HEK293 (cell line): ENCODE results near the gene SLC26A6.

Experiments used
- BCL11A ChIP-seq: fragments of 450-650 bp; formaldehyde crosslinking; IDR thresholded peaks from 2 replicates; pipeline ENCODE4 v1.5.1; 2016; ENCODE audit warnings: low read depth, missing biosample characterization, missing genetic modification characterization
- BCL6B ChIP-seq: fragments of 450-650 bp; formaldehyde crosslinking; IDR thresholded peaks from 2 replicates; pipeline ENCODE4 v1.5.1; 2017; ENCODE audit warnings: missing biosample characterization, missing genetic modification characterization
- GLI4 ChIP-seq: fragments of 450-650 bp; formaldehyde crosslinking; IDR thresholded peaks from 2 replicates; pipeline ENCODE4 v1.5.1; 2016; ENCODE audit warnings: missing biosample characterization, missing genetic modification characterization
- HIC1 ChIP-seq: fragments of 450-650 bp; formaldehyde crosslinking; IDR thresholded peaks from 2 replicates; pipeline ENCODE4 v1.5.1; 2016; ENCODE audit warnings: missing biosample characterization, missing genetic modification characterization
- KLF16 ChIP-seq: fragments of 450-650 bp; formaldehyde crosslinking; IDR thresholded peaks from 2 replicates; pipeline ENCODE4 v1.5.1; 2017; ENCODE audit warnings: missing biosample characterization, missing genetic modification characterization
- RBAK ChIP-seq: fragments of 450-650 bp; formaldehyde crosslinking; IDR thresholded peaks from 2 replicates; pipeline ENCODE4 v1.5.1; 2016; ENCODE audit warnings: missing biosample characterization, missing genetic modification characterization
- REPIN1 ChIP-seq: fragments of 450-650 bp; formaldehyde crosslinking; IDR thresholded peaks from 2 replicates; pipeline ENCODE4 v1.5.1; 2017; ENCODE audit warnings: missing biosample characterization, missing genetic modification characterization, low read depth
- SP3 ChIP-seq: fragments of 450-650 bp; formaldehyde crosslinking; IDR thresholded peaks from 2 replicates; pipeline ENCODE4 v1.5.1; 2016; ENCODE audit warnings: missing biosample characterization, missing genetic modification characterization
- WT1 ChIP-seq: fragments of 450-650 bp; formaldehyde crosslinking; IDR thresholded peaks from 2 replicates; pipeline ENCODE4 v1.5.1; 2016; ENCODE audit warnings: missing biosample characterization, missing genetic modification characterization
- YY2 ChIP-seq: fragments of 450-650 bp; formaldehyde crosslinking; IDR thresholded peaks from 2 replicates; pipeline ENCODE4 v1.5.1; 2016; ENCODE audit warnings: missing biosample characterization, missing genetic modification characterization
- ZBTB48 ChIP-seq: fragments of 450-650 bp; formaldehyde crosslinking; IDR thresholded peaks from 2 replicates; pipeline ENCODE4 v1.5.1; 2016; ENCODE audit warnings: missing biosample characterization, missing genetic modification characterization
- ZIC2 ChIP-seq: fragments of 450-650 bp; formaldehyde crosslinking; IDR thresholded peaks from 2 replicates; pipeline ENCODE4 v1.5.1; 2016; ENCODE audit warnings: missing biosample characterization, missing genetic modification characterization
- ZNF121 ChIP-seq: fragments of 450-650 bp; formaldehyde crosslinking; IDR thresholded peaks from 2 replicates; pipeline ENCODE4 v1.5.1; 2016; ENCODE audit warnings: missing biosample characterization, missing genetic modification characterization
- ZNF146 ChIP-seq: fragments of 450-650 bp; formaldehyde crosslinking; IDR thresholded peaks from 2 replicates; pipeline ENCODE4 v1.5.1; 2016; ENCODE audit warnings: missing biosample characterization, missing genetic modification characterization
- ZNF2 ChIP-seq: fragments of 450-650 bp; formaldehyde crosslinking; IDR thresholded peaks from 2 replicates; pipeline ENCODE4 v1.5.1; 2016; ENCODE audit warnings: missing biosample characterization, missing genetic modification characterization
- ZNF221 ChIP-seq: fragments of 450-650 bp; formaldehyde crosslinking; IDR thresholded peaks from 2 replicates; pipeline ENCODE4 v1.5.1; 2017; ENCODE audit warnings: missing biosample characterization, missing genetic modification characterization, borderline replicate concordance
- ZNF23 ChIP-seq: fragments of 450-650 bp; formaldehyde crosslinking; IDR thresholded peaks from 2 replicates; pipeline ENCODE4 v1.5.1; 2016; ENCODE audit warnings: missing biosample characterization, missing genetic modification characterization, borderline replicate concordance
- ZNF280D ChIP-seq: fragments of 450-650 bp; formaldehyde crosslinking; IDR thresholded peaks from 2 replicates; pipeline ENCODE4 v1.5.1; 2016; ENCODE audit warnings: missing biosample characterization, missing genetic modification characterization
- ZNF350 ChIP-seq: fragments of 450-650 bp; formaldehyde crosslinking; IDR thresholded peaks from 2 replicates; pipeline ENCODE4 v1.5.0; 2017; ENCODE audit warnings: missing biosample characterization, mild to moderate bottlenecking, missing genetic modification characterization
- ZNF354C ChIP-seq: fragments of 450-650 bp; formaldehyde crosslinking; IDR thresholded peaks from 2 replicates; pipeline ENCODE4 v1.5.1; 2016; ENCODE audit warnings: missing biosample characterization, missing genetic modification characterization, low read depth, borderline replicate concordance
- ZNF416 ChIP-seq: fragments of 450-650 bp; formaldehyde crosslinking; IDR thresholded peaks from 2 replicates; pipeline ENCODE4 v1.5.1; 2016; ENCODE audit warnings: missing biosample characterization, missing genetic modification characterization
- ZNF426 ChIP-seq: fragments of 450-650 bp; formaldehyde crosslinking; IDR thresholded peaks from 2 replicates; pipeline ENCODE4 v1.5.1; 2017; ENCODE audit warnings: missing biosample characterization, missing genetic modification characterization, mild to moderate bottlenecking, inconsistent platforms, moderate library complexity
- ZNF555 ChIP-seq: fragments of 450-650 bp; formaldehyde crosslinking; conservative IDR thresholded peaks from 2 replicates; pipeline ENCODE4 v1.5.1; 2017; ENCODE audit warnings: missing biosample characterization, mild to moderate bottlenecking, missing genetic modification characterization, inconsistent platforms
- ZNF610 ChIP-seq: fragments of 450-650 bp; formaldehyde crosslinking; IDR thresholded peaks from 2 replicates; pipeline ENCODE4 v1.5.1; 2016; ENCODE audit warnings: missing biosample characterization, missing genetic modification characterization, borderline replicate concordance
- ZNF629 ChIP-seq: fragments of 450-650 bp; formaldehyde crosslinking; IDR thresholded peaks from 2 replicates; pipeline ENCODE4 v1.5.1; 2017; ENCODE audit warnings: missing biosample characterization, missing genetic modification characterization
- ZNF660 ChIP-seq: fragments of 450-650 bp; IDR thresholded peaks from 2 replicates; pipeline ENCODE4 v1.5.1; 2018; ENCODE audit warnings: missing biosample characterization, mild to moderate bottlenecking, missing genetic modification characterization
- ZNF76 ChIP-seq: fragments of 450-650 bp; formaldehyde crosslinking; IDR thresholded peaks from 2 replicates; pipeline ENCODE4; 2016; ENCODE audit warnings: low read depth, missing biosample characterization, missing genetic modification characterization, borderline replicate concordance
- ZNF776 ChIP-seq: fragments of 450-650 bp; formaldehyde crosslinking; IDR thresholded peaks from 2 replicates; pipeline ENCODE4 v1.5.0; 2017; ENCODE audit warnings: missing biosample characterization, missing genetic modification characterization, borderline replicate concordance
- ZNF791 ChIP-seq: fragments of 450-650 bp; formaldehyde crosslinking; IDR thresholded peaks from 2 replicates; pipeline ENCODE4 v1.5.1; 2016; ENCODE audit warnings: missing biosample characterization, missing genetic modification characterization
- ZNF792 ChIP-seq: fragments of 450-650 bp; formaldehyde crosslinking; IDR thresholded peaks from 2 replicates; pipeline ENCODE4 v1.5.1; 2016; ENCODE audit warnings: missing biosample characterization, missing genetic modification characterization
- TF ChIP-seq, protein P1 (sequence below): fragments of 450-650 bp; formaldehyde crosslinking; IDR thresholded peaks from 2 replicates; pipeline ENCODE4 v1.5.1; 2017; ENCODE audit warnings: missing biosample characterization, missing genetic modification characterization
- TF ChIP-seq, protein P2 (sequence below): fragments of 450-650 bp; formaldehyde crosslinking; IDR thresholded peaks from 2 replicates; pipeline ENCODE4; 2016; ENCODE audit warnings: missing biosample characterization, missing genetic modification characterization

The SLC26A6 gene

DNA sequence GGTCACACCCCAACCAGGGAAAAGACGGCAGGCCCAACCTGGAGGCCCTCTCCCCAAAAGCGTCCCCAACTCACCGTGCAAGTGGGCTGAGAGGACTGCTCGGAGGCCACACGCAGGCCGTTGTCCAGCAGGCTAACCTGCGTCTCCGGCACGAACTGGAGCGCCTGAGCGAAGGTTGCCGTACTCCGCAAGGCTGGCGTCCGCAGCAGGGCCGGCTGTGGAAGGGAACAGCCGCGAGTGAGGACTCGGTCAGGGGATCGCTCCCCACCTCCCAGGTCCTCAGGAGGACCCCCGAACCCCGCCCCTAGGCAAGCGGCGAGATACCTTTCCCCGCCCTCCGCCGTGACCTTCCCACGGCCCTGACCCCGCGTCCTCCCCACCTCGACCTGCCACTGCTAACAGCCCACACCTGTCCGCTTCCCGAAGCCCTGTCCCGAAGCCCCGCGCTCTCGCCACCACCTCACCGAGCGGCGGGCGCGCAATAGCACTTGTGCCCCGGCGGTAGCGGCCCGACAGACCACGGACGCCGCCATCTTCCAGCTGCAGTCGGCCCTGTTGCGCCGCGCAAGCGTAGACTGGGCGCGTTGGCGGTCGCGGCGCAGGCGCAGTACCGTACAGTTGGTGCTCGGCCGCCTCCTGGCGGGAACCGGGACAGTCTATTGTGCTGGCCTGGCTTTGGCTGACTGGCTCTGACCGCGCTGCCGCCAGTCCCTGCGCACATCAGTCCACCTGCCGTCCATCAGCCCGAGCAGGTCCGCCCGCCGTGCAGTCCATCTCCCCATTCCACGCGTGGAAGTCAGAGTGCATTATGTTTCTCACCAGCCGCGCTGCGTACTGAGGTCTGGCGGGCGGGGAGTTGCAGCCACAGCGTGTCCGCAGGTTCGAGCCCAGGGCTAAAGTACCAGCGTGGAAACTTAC lies 25.9 kb downstream of the SLC26A6 start, which contains the start of gene UQCRC1 (continued):
- TF ChIP-seq ZNF146 (no peak), BCL11A (no peak), ZNF76 (tag by site-specific recombination) (no peak), BCL6B (tag by site-specific recombination) (no peak), ZNF416 (tag by site-specific recombination) (no peak), ZNF776 (tag by site-specific recombination) (no peak), GLI4 (no peak), ZNF426 (tag by site-specific recombination) (no peak), ZNF221 (tag by site-specific recombination) (no peak), ZNF792 (no peak), YY2 (tag by site-specific recombination) (peak; percentile 96), ZBTB48 (tag by site-specific recombination) (no peak), RBAK (tag by site-specific recombination) (no peak), ZNF629 (tag by site-specific recombination) (peak; percentile 32), ZNF350 (tag by site-specific recombination) (no peak), ZNF791 (tag by site-specific recombination) (no peak), SP3 (tag by site-specific recombination) (peak; percentile 58), ZNF280D (tag by site-specific recombination) (no peak), ZNF23 (tag by site-specific recombination) (no peak), ZNF660 (tag by site-specific recombination) (no peak), ZNF610 (no peak), HIC1 (tag by site-specific recombination) (no peak), KLF16 (tag by site-specific recombination) (peak; percentile 68; the same call in 1 of the 2 replicates), ZNF555 (no peak), ZNF121 (tag by site-specific recombination) (no peak), ZNF2 (tag by site-specific recombination) (peak; percentile 63; the same call in 1 of the 2 replicates), WT1 (no peak), ZIC2 (no peak), ZNF354C (tag by site-specific recombination) (no peak), REPIN1 (tag by site-specific recombination) (no peak)
- TF ChIP-seq, protein P1, sequence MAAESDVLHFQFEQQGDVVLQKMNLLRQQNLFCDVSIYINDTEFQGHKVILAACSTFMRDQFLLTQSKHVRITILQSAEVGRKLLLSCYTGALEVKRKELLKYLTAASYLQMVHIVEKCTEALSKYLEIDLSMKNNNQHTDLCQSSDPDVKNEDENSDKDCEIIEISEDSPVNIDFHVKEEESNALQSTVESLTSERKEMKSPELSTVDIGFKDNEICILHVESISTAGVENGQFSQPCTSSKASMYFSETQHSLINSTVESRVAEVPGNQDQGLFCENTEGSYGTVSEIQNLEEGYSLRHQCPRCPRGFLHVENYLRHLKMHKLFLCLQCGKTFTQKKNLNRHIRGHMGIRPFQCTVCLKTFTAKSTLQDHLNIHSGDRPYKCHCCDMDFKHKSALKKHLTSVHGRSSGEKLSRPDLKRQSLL (tag by site-specific recombination): no peak
- TF ChIP-seq, protein P2, sequence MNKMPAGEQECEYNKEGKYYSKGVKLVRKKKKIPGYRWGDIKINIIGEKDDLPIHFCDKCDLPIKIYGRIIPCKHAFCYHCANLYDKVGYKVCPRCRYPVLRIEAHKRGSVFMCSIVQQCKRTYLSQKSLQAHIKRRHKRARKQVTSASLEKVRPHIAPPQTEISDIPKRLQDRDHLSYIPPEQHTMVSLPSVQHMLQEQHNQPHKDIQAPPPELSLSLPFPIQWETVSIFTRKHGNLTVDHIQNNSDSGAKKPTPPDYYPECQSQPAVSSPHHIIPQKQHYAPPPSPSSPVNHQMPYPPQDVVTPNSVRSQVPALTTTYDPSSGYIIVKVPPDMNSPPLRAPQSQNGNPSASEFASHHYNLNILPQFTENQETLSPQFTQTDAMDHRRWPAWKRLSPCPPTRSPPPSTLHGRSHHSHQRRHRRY (tag by site-specific recombination): no peak
